Measurements from ENCODE around the gene SERINC5.

- TF ChIP-seq CSRNP3 (CRISPR knock-in tag; IDR thresholded peaks at IDR 0.05) (no peak), GLIS3 (CRISPR knock-in tag; IDR thresholded peaks at IDR 0.05) (no peak), ARNTL (CRISPR knock-in tag; IDR thresholded peaks at IDR 0.05; ENCODE audit: borderline replicate concordance, low read depth) (no peak), RARB (CRISPR knock-in tag; IDR thresholded peaks at IDR 0.05) (no peak), PATZ1 (CRISPR knock-in tag; IDR thresholded peaks at IDR 0.05; ENCODE audit: borderline replicate concordance) (no peak), ZFP3 (CRISPR knock-in tag; IDR thresholded peaks at IDR 0.05) (no peak), TSHZ2 (CRISPR knock-in tag; IDR thresholded peaks at IDR 0.05) (no peak), ZFP30 (CRISPR knock-in tag; IDR thresholded peaks at IDR 0.05) (no peak), ZNF70 (CRISPR knock-in tag; IDR thresholded peaks at IDR 0.05) (no peak), POU6F1 (CRISPR knock-in tag; IDR thresholded peaks at IDR 0.05; ENCODE audit: borderline replicate concordance, low read depth) (no peak), ISL1 (CRISPR knock-in tag; IDR thresholded peaks at IDR 0.05) (no peak)
These were observed 36.5 kb downstream of the SERINC5 start for GRCh38 chr5:80219391-80219790.

Data from SK-N-SH treated with all-trans-retinoic acid at 6 μM for 48 hours (cell line).